Endothelial cell (in vitro differentiated cells): ENCODE data around the gene RBP4. TPM values are rescaled to one million over a fixed set of nuclear protein-coding genes. Genes with fewer than 3 reads are reported as not detected.
A peak's percentile ranks its signal among the peaks of the same experiment; 100 is the strongest.

Source experiments
- DNase-seq: peaks from one replicate; pipeline ENCODE4 v3.0.0; 2021; ENCODE audit warnings: low spot score
- H3K27ac Mint-ChIP-seq: one replicate; pipeline ENCODE4 v1.8.0; 2021; ENCODE audit warnings: mixed read lengths, inconsistent platforms; ENCODE audit not compliant: unreplicated experiment
- H3K27me3 Mint-ChIP-seq: one replicate; pipeline ENCODE4 v1.8.0; 2021; ENCODE audit warnings: mild to moderate bottlenecking, moderate library complexity, mixed read lengths, inconsistent platforms; ENCODE audit not compliant: unreplicated experiment
- H3K36me3 Mint-ChIP-seq: one replicate; pipeline ENCODE4 v1.8.0; 2021; ENCODE audit warnings: mild to moderate bottlenecking, low read depth, mixed read lengths, inconsistent platforms; ENCODE audit not compliant: unreplicated experiment
- H3K4me1 Mint-ChIP-seq: one replicate; pipeline ENCODE4 v1.8.0; 2021; ENCODE audit warnings: mild to moderate bottlenecking, mixed read lengths, inconsistent platforms; ENCODE audit not compliant: unreplicated experiment
- H3K4me3 Mint-ChIP-seq: one replicate; pipeline ENCODE4 v1.8.0; 2021; ENCODE audit warnings: mild to moderate bottlenecking, mixed read lengths, inconsistent platforms; ENCODE audit not compliant: unreplicated experiment
- H3K9me3 Mint-ChIP-seq: one replicate; pipeline ENCODE4 v1.8.0; 2021; ENCODE audit warnings: mixed read lengths, inconsistent platforms; ENCODE audit not compliant: unreplicated experiment
- CTCF ChIP-seq: fragments of 200-600 bp; sonication (generic); IDR thresholded peaks from one replicate; pipeline ENCODE4 v1.5.0; 2021; ENCODE audit warnings: antibody characterized with exemption; ENCODE audit not compliant: unreplicated experiment
- long read RNA-seq: library from polyadenylated mRNA; unstranded; transcript quantifications from one replicate; pipeline ENCODE4 v2.0.0, GENCODE V29; 2020; ENCODE audit not compliant: unreplicated experiment
- total RNA-seq: library from RNA; stranded (reverse); fragmentation: NEBNext Ultra II Directional; extraction: Animal tissue kit (Norgen Biotek cat#: 25700); gene quantifications from one replicate; pipeline ENCODE4 v1.2.1, GENCODE V29; 2021; ENCODE audit not compliant: unreplicated experiment

RBP4 gene
- total RNA-seq: not detected
- long read RNA-seq: 0 reads

GRCh38 chr10:93601146-93601773, at the start of gene RBP4:
RBP4 (minus strand) TSS chr10:93601235; CDS start chr10:93601028, 207 bp downstream.
- Mint-ChIP-seq H3K4me1 (no peaks in the 10 kb centered on the region), H3K36me3 (no peaks in the 10 kb centered on the region), H3K4me3 (peak within 1 kb of the TSS; percentile 42), H3K27ac (no peak within 1 kb of the TSS), H3K27me3 (peaks cover 6% of the 10 kb centered on the region), H3K9me3 (no peaks in the 10 kb centered on the region)
- TF ChIP-seq CTCF: no peak
- no peak for DNase-seq

- Mint-ChIP-seq H3K4me1 (no peaks in the 10 kb centered on the region), H3K27ac (no peak overlapping the region), H3K9me3 (no peaks in the 10 kb centered on the region), H3K27me3 (peaks cover 2% of the 10 kb centered on the region), H3K4me3 (no peak overlapping the region), H3K36me3 (no peaks in the 10 kb centered on the region)
- TF ChIP-seq CTCF: no peak
- DNase-seq: no peak
Measured at GRCh38 chr10:93639791-93640190, 38.8 kb upstream of the RBP4 start.

- TF ChIP-seq CTCF: no peak
- Mint-ChIP-seq H3K4me3 (no peak overlapping the region), H3K4me1 (no peaks in the 10 kb centered on the region), H3K27ac (no peak overlapping the region), H3K36me3 (no peaks in the 10 kb centered on the region), H3K9me3 (no peaks in the 10 kb centered on the region), H3K27me3 (peaks cover 3% of the 10 kb centered on the region)
- no peak for DNase-seq
Measured at GRCh38 chr10:93630625-93631557, 29.9 kb upstream of the RBP4 start.

- Mint-ChIP-seq H3K36me3 (no peaks in the 10 kb centered on the region), H3K4me3 (no peak overlapping the region), H3K4me1 (no peaks in the 10 kb centered on the region), H3K9me3 (no peaks in the 10 kb centered on the region), H3K27me3 (peaks cover 3% of the 10 kb centered on the region), H3K27ac (no peak overlapping the region)
- TF ChIP-seq CTCF: no peak
- DNase-seq: no peak
Measured at GRCh38 chr10:93629647-93630305, 28.7 kb upstream of the RBP4 start.
